Kidney tubule cell (primary cell): ENCODE data around the gene BICRA.
"Not testable (repeated sequence)": the region's sequence is repeated elsewhere in the genome, so short reads cannot be mapped to it uniquely, and the experiment has no call there.

ENCODE experiments used
- DNase-seq: peaks from one replicate; pipeline ENCODE4 v3.0.0-alpha.2; 2018; ENCODE audit warnings: low spot score

BICRA gene

DNA sequence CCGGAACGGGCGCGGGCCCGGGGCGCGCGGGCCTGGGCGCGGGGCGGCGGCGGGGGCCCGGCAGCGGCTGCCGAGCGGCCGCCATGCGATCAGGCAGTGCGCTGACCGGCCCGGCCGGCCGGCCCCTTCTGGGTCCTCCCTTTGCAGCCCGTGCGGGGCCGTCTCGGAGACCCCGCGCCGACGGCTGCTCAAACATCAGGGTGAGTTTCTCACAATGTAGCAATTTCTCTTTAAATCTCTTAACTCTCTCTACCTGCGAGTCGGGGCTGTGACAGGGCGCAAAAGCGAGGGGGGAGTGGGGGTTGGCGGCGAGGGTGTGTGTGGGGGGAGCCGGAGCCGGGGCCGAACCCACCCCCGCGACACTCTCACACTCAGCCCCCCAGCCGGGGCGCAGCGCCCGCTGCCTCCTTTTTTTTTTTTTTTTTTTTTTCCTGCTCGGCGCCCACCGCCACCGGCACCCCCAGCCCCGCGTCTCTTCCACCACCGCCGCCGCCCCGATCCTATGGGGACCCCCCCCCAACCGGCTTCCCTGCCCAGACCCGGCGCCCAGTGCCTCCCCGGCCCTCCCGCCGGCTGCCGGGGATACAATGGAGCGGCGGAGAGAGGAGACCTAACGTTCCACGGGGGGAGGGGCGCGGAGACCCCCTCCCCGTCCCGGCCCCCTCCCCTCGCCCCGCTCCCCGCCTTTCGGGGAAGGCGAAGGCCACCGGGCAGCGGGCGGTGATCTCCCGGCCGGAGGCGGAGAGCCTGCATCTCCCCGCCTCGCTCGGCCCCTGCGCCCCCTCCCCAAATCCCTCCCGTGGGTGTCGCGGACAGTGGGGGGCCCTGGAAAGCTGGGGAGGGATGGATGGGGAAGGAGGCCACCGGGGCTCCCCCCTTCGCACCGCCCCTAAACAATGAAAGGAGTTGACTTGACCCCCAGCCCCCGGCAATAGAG is at the start of gene BICRA:
Gene BICRA, plus strand, starts transcription at position 166 of the 937 bp plus-strand sequence. CDS start 64,441 bp downstream, outside the sequence.
- DNase-seq = peak; percentile 86

DNA sequence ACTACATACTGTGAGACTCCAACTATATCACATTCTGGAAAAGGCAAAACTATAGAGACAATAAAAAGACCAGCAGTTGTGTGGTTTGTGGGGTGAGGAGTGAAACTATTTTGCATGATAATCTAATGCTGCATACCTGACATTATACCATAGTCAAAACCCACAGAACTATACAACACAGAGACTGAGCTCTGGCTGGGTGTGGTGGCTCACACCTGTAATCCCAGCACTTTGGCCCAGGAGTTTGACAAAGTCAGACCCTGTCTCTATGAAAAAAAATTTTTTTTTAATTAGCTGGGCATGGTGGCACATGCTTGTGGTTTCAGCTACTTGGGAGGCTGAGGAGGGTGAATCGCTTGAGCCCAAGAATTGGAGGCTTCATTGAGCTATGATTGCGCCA is 47.9 kb upstream of the BICRA start:
- no peak for DNase-seq

GRCh38 chr19:47561440-47562057 is 47.4 kb upstream of the BICRA start:
- DNase-seq = no peak

GRCh38 chr19:47564081-47564480 is 44.9 kb upstream of the BICRA start:
- DNase-seq = no peak

DNA sequence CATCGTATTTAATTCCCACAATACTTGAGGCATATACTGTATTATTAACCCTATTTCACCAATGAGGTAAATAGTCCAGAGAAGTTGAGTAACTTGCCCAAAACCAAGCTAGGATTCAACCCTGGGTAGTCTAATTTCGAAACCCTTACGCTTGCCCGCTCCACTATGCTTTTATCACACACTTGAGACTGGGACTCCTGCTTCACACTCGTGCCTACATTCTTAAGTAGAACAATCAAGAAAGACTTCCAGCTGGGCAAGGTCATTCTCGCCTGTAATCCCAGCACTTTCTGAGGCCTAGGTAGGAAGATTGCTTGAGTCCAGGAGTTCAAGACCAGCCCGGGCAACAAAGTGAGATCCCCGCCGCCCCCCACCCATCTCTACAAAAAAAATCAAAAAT is 39.6 kb upstream of the BICRA start:
- DNase-seq = no peak

- no peak for DNase-seq
Measured at GRCh38 chr19:47572635-47573034, 36.3 kb upstream of the BICRA start.

DNA sequence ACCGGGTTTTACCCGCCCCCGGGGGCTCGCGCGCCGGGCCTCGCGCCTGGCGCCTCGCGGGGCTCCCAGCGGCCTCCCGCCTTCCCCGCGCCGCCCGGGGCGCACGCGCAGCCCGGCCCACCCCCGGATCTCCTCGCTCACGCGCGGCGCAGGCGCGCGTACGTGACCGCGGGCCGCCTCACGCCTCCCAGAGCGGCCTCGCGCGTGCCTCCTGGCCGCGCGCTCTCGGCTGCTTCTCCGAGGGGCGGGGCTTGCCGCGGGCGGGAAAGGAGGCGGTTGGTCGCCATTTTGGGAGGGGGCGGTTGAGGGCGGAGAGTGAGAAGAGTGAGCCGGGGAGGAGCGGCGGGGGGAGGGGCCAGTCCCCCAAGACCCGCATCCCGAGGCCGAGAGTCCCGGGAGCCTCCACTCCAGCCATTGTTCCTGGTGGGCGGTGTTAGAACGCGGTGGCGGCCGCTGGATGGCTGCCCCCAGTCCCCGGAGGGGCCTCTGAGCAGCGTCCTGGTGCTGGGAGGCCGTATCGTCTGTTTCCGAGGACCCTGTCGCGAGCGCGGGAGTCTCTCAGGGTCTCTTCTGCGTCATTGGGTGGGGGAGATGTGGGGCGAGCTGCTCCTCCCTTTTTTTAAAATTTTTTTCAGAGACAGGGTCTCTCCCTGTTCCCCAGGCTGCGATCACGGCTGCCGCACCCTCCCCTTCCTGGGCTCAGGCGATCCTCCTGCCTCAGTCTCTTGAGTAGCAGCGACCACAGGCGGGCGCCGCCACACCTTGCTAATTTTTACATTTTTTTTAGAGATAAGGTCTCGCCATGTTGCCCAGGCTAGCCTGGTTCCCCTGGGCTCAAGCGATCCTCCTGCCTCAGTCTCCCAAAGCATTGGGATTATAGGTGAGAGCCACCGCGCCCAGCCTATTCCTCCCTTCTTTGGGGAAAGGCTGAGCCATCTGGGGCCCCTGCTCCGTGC is 35.6 kb upstream of the BICRA start, which contains the start of gene ZNF541:
Gene ZNF541, minus strand, starts transcription at position 78 of the 956 bp plus-strand sequence. CDS start 17,292 bp downstream, outside the sequence.
- no peak for DNase-seq

GRCh38 chr19:47580397-47580796 is 28.5 kb upstream of the BICRA start:
- DNase-seq = no peak

GRCh38 chr19:47581605-47582319 is 27.2 kb upstream of the BICRA start:
- DNase-seq = no peak

GRCh38 chr19:47582320-47582909 is 26.5 kb upstream of the BICRA start:
- no peak for DNase-seq

- DNase-seq = not testable (repeated sequence)
Measured at GRCh38 chr19:47583161-47583560, 25.8 kb upstream of the BICRA start.

DNA sequence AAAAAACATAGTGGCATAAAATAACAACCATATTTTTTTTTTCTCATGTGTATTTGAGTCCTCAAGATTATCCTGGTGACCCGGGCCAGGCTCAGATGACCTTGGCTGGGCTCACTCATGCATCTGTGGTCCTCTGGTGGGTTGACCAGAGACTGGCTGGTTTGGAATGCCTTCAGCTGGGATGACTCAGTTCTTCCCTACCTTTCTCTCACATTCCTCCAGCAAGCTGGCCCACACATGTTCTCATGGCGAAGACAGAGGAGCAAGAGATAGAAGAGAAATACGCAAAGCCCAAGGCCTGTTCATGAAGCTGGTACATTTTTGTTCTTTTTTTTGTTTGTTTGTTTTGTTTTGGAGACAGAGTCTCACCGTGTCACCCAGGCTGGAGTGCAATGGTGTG is 21.6 kb upstream of the BICRA start:
- DNase-seq = peak; percentile 23

DNA sequence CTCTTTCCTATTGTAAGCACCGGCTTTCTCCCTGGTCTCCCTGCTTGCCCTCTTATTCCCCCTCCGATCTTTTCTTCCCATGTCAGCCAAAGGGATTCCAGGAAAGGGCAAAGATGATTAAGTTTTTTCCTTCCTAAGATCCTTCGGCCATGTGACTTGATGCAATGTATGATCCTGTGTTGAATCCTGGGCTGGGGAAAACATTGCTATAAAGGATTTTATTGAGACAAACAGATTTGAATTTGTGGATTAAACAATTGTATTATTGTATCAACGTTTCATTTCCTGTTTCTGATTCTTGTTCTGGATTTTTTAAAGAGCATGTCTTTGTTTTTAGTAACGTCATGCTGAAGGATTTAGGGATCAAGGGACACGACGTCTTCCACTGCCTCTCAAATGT is 19.1 kb upstream of the BICRA start:
- DNase-seq = no peak

GRCh38 chr19:47593860-47594259 is 15.1 kb upstream of the BICRA start:
- no peak for DNase-seq

- DNase-seq = no peak
Measured at GRCh38 chr19:47595944-47596343, 13.0 kb upstream of the BICRA start.

DNA sequence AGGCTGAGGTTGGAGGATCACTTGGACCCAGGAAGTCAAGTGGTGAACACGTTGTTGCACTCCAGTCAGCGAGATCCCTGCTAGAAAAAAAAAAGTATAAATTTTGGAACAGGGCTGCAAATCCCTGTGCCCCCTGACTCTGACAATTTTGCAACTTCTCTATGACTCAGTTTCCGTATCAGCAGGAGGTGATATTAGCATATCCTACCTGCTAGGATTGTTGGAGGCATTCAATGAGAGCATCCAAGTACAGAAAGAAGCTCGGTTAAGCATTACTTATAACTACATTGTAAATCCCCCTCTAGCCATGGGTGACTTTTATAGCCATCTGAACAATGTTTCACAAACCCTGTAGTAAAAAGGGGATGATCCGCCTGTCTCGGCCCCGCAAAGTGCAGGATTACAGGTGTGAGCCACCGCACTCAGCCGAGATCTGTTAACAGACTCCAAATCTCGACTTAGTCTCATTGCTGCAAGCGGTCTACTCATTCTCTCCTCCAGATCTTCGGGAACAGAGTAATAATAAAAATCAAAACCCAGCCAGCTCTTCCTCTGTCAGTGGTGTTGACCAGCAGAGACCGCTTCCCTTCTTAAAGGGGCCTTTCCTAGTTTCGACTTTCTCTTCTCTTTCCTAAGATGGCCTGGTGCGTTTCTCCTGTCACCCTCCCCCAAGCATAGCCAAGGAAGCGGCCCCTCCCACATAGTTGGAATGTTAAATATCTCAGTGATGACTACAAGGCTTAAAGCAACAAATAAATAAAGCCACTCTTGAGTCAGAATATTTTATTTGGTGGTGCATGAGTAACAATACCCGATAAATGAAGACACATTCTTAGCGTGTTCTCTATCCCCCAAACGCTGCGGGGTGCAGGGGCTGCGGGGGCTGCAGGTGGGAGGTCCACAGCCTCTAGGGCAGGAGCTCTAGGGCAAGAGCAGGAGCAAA is 10.3 kb upstream of the BICRA start:
- peak; percentile 95 for DNase-seq

- not testable (repeated sequence) for DNase-seq
Measured at GRCh38 chr19:47599671-47600245, 9.2 kb upstream of the BICRA start.

DNA sequence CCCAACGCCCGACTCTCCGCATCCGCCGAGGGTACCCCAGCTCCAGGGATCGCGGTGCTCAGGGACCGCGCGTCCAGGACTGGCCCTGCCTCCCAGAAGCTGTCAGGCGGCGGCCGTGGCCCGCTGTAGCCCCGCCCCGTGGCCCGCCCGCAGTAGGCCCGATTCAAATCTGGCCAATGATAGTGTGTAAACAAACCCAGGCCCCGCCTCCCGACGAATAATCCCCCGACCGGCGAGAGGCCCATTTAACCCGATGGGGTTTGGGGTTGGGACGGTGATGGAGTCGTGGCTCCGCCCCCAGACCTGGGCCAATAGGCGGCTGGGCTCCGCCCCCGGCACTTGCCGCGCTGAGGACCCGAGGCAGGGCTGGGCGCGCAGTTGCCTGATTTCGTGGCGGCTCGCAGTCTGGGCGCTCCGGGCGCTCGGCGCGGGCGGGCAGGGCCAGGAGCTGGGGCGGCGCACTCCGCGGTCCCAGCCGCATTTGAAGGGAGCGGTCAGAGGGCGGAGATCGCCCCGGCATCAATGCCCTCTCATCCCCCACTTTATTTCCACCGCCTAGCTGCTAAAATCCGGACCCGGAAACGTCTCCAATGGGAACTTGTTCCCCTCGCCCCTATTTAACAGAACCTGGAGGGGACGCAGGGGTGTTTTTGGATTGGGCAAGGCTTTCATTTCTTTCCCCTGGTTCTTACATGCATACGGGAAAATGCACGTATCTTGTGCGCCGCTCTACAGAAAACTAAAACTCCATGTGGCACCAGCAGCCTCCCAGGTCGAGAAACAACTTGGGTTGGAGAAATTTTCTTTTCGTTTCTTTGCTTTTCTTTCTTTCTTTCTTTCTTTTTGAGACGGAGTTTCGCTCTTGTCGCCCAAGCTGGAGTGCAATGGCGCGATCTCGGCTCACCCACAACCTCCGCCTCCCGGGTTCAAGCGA is 8.4 kb upstream of the BICRA start:
- peak; percentile 99 for DNase-seq
